Lower lobe of right lung (tissue), 2 donors: Measurements from ENCODE around the gene RAPGEF5. TPM values are rescaled to one million over a fixed set of nuclear protein-coding genes. Genes with fewer than 3 reads are reported as not detected.

Experiments
- ATAC-seq, 2 donors: fragments of 200-7000 bp; cut with Tn5 transposase; one replicate each; pipeline ENCODE4 v1.9.1; 2020 to 2022; ENCODE audit warnings: mild to moderate bottlenecking in 2 of 2, moderate library complexity in 2 of 2
- DNase-seq: peaks from one replicate; pipeline ENCODE4 v3.0.0-alpha.2; 2020
- H3K27ac ChIP-seq: fragments of 200-600 bp; one replicate; pipeline ENCODE4 v1.8.0; 2022
- H3K27me3 ChIP-seq: fragments of 200-600 bp; one replicate; pipeline ENCODE4 v1.8.0; 2022; ENCODE audit warnings: low read depth
- H3K36me3 ChIP-seq: fragments of 200-600 bp; one replicate; pipeline ENCODE4 v1.8.0; 2022; ENCODE audit warnings: mild to moderate bottlenecking
- H3K4me1 ChIP-seq: fragments of 200-600 bp; one replicate; pipeline ENCODE4 v1.8.0; 2022
- H3K4me3 ChIP-seq: fragments of 200-600 bp; one replicate; pipeline ENCODE4 v1.8.0; 2022; ENCODE audit warnings: mild to moderate bottlenecking
- H3K9me3 ChIP-seq: fragments of 200-600 bp; one replicate; pipeline ENCODE4 v1.8.0; 2022
- intact Hi-C: fragments of 100-400 bp; cut with DNase I; formaldehyde crosslinking; loops from one replicate; pipeline ENCODE4 v1.11.0; 2022
- total RNA-seq: library from RNA; stranded (reverse); fragmentation: NEBNext Ultra II Directional; extraction: Animal tissue kit (Norgen Biotek cat#: 25700); gene quantifications from one replicate; pipeline ENCODE4 v1.2.1, GENCODE V29; 2021
- TF ChIP-seq, protein P1 (sequence below): fragments of 200-600 bp; IDR thresholded peaks from one replicate; pipeline ENCODE4 v1.8.0; 2022; ENCODE audit warnings: antibody characterized with exemption, mild to moderate bottlenecking
- donor health status: DM: no; HTN: yes; CAD: no; lungs with severe emphysema.

The RAPGEF5 gene
- total RNA-seq, 1 donor from 2014 or later = 85.1 TPM

DNA sequence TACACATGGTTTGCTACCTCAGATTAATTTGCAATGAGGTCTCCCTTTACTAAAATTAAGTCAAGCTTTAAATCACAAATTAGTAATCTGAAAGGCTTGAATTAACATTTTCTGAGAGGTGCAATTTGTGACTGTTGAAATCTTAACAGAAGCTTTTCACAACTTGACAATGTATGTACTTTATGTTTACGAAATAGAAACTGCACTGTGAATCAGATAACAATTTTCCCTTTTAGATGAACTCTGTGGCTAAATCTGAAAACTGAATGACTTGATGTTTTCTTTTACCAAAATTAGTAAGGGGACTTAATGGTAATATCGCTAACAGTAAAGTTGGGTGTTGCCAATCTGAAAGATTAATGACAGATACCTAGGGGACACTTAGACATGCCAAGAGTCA, 197.6 kb downstream of the RAPGEF5 start:
- Histone ChIP-seq H3K27me3 (no peaks in the 10 kb centered on the region), H3K4me3 (no peak overlapping the region), H3K36me3 (peaks cover 74% of the 10 kb centered on the region), H3K27ac (no peak overlapping the region), H3K9me3 (no peaks in the 10 kb centered on the region), H3K4me1 (no peaks in the 10 kb centered on the region)
- intact Hi-C loops = no loop called here
- TF ChIP-seq, protein P1, sequence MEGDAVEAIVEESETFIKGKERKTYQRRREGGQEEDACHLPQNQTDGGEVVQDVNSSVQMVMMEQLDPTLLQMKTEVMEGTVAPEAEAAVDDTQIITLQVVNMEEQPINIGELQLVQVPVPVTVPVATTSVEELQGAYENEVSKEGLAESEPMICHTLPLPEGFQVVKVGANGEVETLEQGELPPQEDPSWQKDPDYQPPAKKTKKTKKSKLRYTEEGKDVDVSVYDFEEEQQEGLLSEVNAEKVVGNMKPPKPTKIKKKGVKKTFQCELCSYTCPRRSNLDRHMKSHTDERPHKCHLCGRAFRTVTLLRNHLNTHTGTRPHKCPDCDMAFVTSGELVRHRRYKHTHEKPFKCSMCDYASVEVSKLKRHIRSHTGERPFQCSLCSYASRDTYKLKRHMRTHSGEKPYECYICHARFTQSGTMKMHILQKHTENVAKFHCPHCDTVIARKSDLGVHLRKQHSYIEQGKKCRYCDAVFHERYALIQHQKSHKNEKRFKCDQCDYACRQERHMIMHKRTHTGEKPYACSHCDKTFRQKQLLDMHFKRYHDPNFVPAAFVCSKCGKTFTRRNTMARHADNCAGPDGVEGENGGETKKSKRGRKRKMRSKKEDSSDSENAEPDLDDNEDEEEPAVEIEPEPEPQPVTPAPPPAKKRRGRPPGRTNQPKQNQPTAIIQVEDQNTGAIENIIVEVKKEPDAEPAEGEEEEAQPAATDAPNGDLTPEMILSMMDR = no peak
- no peak for ATAC-seq
- DNase-seq = no peak

DNA sequence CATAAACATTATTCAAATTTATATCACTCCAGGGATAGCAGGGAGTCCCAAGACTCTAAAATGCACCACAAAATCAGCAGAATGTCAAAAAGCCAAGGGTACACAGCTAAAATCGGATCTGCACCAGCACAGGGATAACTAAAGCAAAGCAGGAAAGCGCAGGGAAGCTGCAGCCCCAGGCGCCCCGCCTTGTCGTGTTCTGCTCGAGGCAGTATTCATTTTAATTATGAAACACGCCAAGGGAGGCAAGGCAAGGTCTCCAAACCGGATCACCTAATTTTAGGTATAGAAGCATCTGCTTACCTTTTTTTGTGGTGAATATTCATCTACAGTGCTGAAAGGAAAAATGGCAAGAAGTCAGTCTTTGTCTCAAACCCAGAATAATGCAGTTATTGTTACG, 199.4 kb downstream of the RAPGEF5 start:
- ATAC-seq = no peak
- DNase-seq = no peak
- H3K9me3 ChIP-seq = no peaks in the 10 kb centered on the region
- TF ChIP-seq, protein P1 = no peak
- H3K36me3 ChIP-seq = peaks cover 88% of the 10 kb centered on the region
- intact Hi-C loops = no loop called here
- no peak overlapping the region for H3K4me3 ChIP-seq
- H3K27ac ChIP-seq = no peak overlapping the region
- no peaks in the 10 kb centered on the region for H3K4me1 ChIP-seq
- H3K27me3 ChIP-seq = no peaks in the 10 kb centered on the region

DNA sequence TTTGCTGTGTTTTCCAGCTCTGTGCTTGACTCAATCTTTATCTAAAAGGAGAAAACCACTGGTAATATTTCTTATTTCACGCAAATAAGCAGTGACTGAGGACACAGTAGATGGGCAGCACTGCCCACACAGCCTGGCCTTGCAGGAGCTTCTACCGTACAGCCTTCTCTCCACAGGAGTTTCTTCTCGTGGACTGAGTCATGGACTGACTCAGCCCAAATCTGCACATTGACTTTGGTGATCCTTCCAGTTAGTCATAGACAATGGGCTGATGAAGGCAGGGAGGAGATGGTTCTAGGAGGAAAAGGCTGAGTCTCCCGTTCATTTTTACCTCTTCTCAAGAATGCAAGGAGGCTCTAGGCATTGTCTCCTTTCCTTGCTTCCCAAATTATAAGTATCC, 200.7 kb downstream of the RAPGEF5 start:
- Histone ChIP-seq H3K4me3 (no peak overlapping the region), H3K36me3 (peaks cover 87% of the 10 kb centered on the region), H3K27ac (no peak overlapping the region), H3K9me3 (no peaks in the 10 kb centered on the region), H3K4me1 (no peaks in the 10 kb centered on the region), H3K27me3 (no peaks in the 10 kb centered on the region)
- DNase-seq = no peak
- intact Hi-C loops = no loop called here
- ATAC-seq = no peak
- TF ChIP-seq, protein P1 = no peak

DNA sequence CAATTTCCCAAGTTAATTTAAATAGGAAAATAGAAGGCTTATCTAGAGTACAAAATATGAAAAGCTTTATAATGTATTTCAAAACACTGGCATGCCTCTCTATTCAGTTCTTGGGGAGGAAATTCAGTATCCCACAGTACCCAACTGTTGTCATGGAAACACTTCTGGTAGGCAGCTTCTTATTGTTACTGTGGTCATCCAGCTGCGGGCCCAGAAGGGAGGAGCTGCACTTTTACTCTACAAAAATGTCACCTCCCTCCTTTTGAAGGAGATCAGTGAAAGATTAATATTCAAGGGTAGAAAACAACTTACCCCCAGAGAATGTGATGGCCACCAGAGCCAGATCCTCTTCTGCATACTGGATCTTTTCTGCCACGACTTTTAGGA, 202.8 kb downstream of the RAPGEF5 start:
- intact Hi-C loops = no loop called here
- ATAC-seq (no peak), DNase-seq (no peak)
- Histone ChIP-seq H3K36me3 (peaks cover 86% of the 10 kb centered on the region), H3K27me3 (no peaks in the 10 kb centered on the region), H3K27ac (no peak overlapping the region), H3K4me3 (no peak overlapping the region), H3K9me3 (no peaks in the 10 kb centered on the region), H3K4me1 (no peaks in the 10 kb centered on the region)
- TF ChIP-seq, protein P1 = no peak

DNA sequence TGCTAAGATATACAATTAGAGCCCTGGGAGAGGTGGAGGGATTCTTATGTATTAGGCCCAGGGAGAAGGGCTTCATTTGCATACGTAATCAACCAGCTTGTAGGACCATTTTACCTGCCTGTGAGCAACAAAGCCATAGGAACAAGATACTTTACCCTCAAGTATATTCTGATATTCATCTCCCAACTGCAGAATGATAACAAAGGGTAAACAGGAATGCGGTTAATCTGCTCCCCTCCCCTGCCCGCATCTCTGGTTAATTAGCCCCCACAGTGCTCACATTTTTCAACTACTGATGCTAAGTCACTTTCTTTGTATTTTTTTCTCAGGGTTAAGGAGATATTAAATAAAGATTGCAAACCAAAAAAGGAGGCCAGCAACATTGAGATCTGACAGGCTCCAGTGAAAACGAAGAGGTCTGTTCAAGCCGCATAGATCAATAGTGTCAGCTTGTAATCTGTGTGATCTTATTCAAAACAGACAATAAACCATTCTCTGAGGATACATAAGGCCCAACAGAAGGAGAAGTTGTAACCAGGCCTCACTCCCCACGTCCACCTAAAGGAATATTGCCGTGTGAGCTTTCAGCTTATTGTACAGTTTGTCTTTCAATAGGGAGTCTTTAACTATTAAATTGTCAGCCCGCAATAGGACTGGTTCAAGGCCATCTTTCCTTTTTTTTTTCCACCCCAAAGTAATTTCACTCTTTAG, 203.4 kb downstream of the RAPGEF5 start:
- Histone ChIP-seq H3K36me3 (peaks cover 86% of the 10 kb centered on the region), H3K27me3 (no peaks in the 10 kb centered on the region), H3K4me3 (no peak overlapping the region), H3K27ac (no peak overlapping the region), H3K9me3 (no peaks in the 10 kb centered on the region), H3K4me1 (no peaks in the 10 kb centered on the region)
- TF ChIP-seq, protein P1 = no peak
- ATAC-seq (no peak), DNase-seq (no peak)
- intact Hi-C loops = no loop called here
